ENCODE data around the gene EFHC2. TPM values are rescaled to one million over a fixed set of nuclear protein-coding genes. Genes with fewer than 3 reads are reported as not detected.

The EFHC2 gene
- total RNA-seq, 1 experiment from 2014 or later = 1.1 TPM

DNA sequence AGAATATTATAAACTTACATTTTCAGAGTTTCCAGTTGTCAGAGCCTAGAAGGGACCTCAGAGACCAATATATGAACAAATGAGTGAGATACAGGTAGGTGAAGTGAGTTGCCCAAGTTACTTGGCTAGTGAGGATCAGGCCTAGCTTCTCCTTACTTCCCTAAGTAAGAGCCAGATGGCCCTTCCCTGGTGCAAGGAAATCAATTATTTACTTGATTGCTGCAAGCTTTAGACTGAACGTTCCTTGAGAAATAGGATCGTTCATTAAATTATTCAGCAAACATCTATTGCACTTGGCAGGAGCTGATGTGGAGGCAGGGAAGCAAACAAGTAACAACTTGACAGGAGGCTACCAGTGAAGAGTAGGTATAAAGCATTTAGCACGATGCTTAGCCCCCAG lies 117.8 kb downstream of the EFHC2 start:
- Histone ChIP-seq H3K56ac (ENCODE audit: insufficient read length, low read depth, low read length) (no peak overlapping the region), H3K4me2 (ENCODE audit: insufficient read depth, insufficient read length, low read length) (no peak overlapping the region), H3K14ac (ENCODE audit: insufficient read depth, low read length) (no peak overlapping the region), H3K4ac (ENCODE audit: low read depth, low read length) (no peak overlapping the region), H3K79me2 (ENCODE audit: insufficient read depth, low read length) (no peaks in the 10 kb centered on the region), H3K23ac (ENCODE audit: insufficient read length, low read depth, low read length) (no peak overlapping the region), H3K27ac (ENCODE audit: insufficient read length, low read depth, low read length) (no peak overlapping the region), H3K18ac (ENCODE audit: insufficient read length, low read depth, low read length) (no peak overlapping the region), H2BK15ac (ENCODE audit: low read depth, low read length) (no peak overlapping the region), H3K4me1 (ENCODE audit: insufficient read depth, low read length) (no peaks in the 10 kb centered on the region), H2BK20ac (ENCODE audit: low read depth, low read length, poor library complexity, severe bottlenecking) (no peak overlapping the region), H3K9me3 (ENCODE audit: control insufficient read depth, low read depth, low read length) (peaks cover 64% of the 10 kb centered on the region), H3K27me3 (ENCODE audit: insufficient read depth, low read length) (no peaks in the 10 kb centered on the region), H3K79me1 (ENCODE audit: insufficient read depth, low read depth, low read length, poor library complexity, severe bottlenecking) (no peaks in the 10 kb centered on the region), H2BK12ac (ENCODE audit: insufficient read length, low read depth, low read length) (no peak overlapping the region), H2BK120ac (ENCODE audit: low read depth, low read length, poor library complexity, severe bottlenecking) (no peak overlapping the region), H4K8ac (replicated peaks; ENCODE audit: insufficient read length, low read depth, low read length) (no peak overlapping the region), H4K20me1 (ENCODE audit: control insufficient read depth, insufficient read depth, insufficient read length) (no peaks in the 10 kb centered on the region), H3K9ac (ENCODE audit: extremely low read depth, insufficient read length, low read length) (no peak overlapping the region), H4K5ac (ENCODE audit: insufficient read length, low read depth, low read length) (no peak overlapping the region), H3K23me2 (ENCODE audit: insufficient read length, low read depth, low read length, poor library complexity, severe bottlenecking) (peaks cover 2% of the 10 kb centered on the region), H2AFZ (ENCODE audit: low read length) (no peak overlapping the region), H2BK5ac (ENCODE audit: insufficient read length, low read length) (no peak overlapping the region), H4K91ac (ENCODE audit: insufficient read length, low read depth, low read length) (no peak overlapping the region), H3T11ph (ENCODE audit: low read length) (no peak overlapping the region), H2AK5ac (ENCODE audit: insufficient read length, low read length) (no peak overlapping the region)
- peaks cover 8 to 10% of the 10 kb centered on the region in 2 experiments for H3K4me1 Mint-ChIP-seq
- TF ChIP-seq, protein P1, sequence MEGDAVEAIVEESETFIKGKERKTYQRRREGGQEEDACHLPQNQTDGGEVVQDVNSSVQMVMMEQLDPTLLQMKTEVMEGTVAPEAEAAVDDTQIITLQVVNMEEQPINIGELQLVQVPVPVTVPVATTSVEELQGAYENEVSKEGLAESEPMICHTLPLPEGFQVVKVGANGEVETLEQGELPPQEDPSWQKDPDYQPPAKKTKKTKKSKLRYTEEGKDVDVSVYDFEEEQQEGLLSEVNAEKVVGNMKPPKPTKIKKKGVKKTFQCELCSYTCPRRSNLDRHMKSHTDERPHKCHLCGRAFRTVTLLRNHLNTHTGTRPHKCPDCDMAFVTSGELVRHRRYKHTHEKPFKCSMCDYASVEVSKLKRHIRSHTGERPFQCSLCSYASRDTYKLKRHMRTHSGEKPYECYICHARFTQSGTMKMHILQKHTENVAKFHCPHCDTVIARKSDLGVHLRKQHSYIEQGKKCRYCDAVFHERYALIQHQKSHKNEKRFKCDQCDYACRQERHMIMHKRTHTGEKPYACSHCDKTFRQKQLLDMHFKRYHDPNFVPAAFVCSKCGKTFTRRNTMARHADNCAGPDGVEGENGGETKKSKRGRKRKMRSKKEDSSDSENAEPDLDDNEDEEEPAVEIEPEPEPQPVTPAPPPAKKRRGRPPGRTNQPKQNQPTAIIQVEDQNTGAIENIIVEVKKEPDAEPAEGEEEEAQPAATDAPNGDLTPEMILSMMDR (conservative IDR thresholded peaks at IDR 0.05) = no peak
- H3K27me3 Mint-ChIP-seq (ENCODE audit: low read depth) = no peaks in the 10 kb centered on the region; the same call in 1 of the 2 replicates
- no peak overlapping the region for H3K27ac Mint-ChIP-seq
- DNase-seq = no peak
- H3K4me3 Mint-ChIP-seq = no peak overlapping the region
- H3K9me3 Mint-ChIP-seq = peaks cover 69 to 76% of the 10 kb centered on the region in 2 experiments
- no peaks in the 10 kb centered on the region; a peak in 3 of 7 replicates for H3K36me3 Mint-ChIP-seq (ENCODE audit: insufficient read depth in 1 of 3, low read depth in 3 of 3)
- no CpG with 5 or more reads among the region's 3 CpGs for WGBS (ENCODE audit: extremely low coverage, insufficient read length, low lambda C conversion rate)
